Measurements from ENCODE around the gene EFL1.

DNA sequence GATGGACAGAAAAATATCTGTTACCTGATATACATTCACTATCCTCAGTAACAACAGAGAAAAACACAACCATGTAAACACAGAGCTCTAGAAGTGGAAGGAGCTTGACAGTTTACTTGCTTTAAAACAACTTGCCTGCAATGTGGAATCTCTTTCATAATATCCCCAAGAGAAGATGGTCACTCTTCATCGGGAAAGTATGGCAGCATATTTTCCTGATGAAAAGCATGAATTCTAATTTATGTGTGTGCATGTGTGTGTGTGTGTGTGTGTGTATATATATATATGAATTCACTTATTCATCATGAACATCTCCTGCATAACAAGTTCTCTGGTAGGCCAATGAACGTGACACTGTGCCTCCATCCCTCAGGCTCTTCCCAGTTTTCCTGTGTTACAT lies 81.2 kb downstream of the EFL1 start:
- TF ChIP-seq YY1 (IDR thresholded peaks at IDR 0.05; ENCODE audit: insufficient read depth, insufficient read length), result no peak
- TF ChIP-seq ZNF274 (IDR thresholded peaks at IDR 0.05; ENCODE audit: low read depth, low read length), result no peak
- TF ChIP-seq SUZ12 (IDR thresholded peaks at IDR 0.05; ENCODE audit: extremely low read depth, insufficient read depth, insufficient read length), result no peak

Data from NT2/D1 (cell line).